ENCODE results near the gene GLT8D2. TPM values are rescaled to one million over a fixed set of nuclear protein-coding genes. Genes with fewer than 3 reads are reported as not detected.

GLT8D2 gene
- polyA plus RNA-seq, 10 donors, result 47.0 to 92.0 (median 69.5) TPM

GRCh38 chr12:103956509-103957027 lies 93.4 kb downstream of the GLT8D2 start:
- DNase-seq, result no peak

- no peak for DNase-seq
These were observed 94.0 kb downstream of the GLT8D2 start for GRCh38 chr12:103955811-103956508.

- no peak for DNase-seq
These were observed 97.5 kb downstream of the GLT8D2 start for GRCh38 chr12:103952497-103952896.

GRCh38 chr12:103948746-103949406 lies 101.1 kb downstream of the GLT8D2 start:
- no peak for DNase-seq

- DNase-seq, result no peak
These were observed 102.0 kb downstream of the GLT8D2 start for GRCh38 chr12:103947871-103948555.

GRCh38 chr12:103944964-103945363 lies 105.0 kb downstream of the GLT8D2 start:
- no peak for DNase-seq

Other genes starting within 250 kb of the GLT8D2 start
- 10 to 100 TPM in 4 of 10 donors, 1 to 10 TPM in 6; 3.9 to 14.4 (median 8.8) TPM for gene NT5DC3, start 209.0 kb downstream of the GLT8D2 start, polyA plus RNA-seq (ENCODE audit: insufficient read length in 10 of 10)
- gene HSP90B1, start 119.8 kb downstream of the GLT8D2 start, polyA plus RNA-seq (ENCODE audit: insufficient read length in 10 of 10), result 100 to 1,000 TPM; 343 to 533 (median 385) TPM
- gene TDG, start 84.3 kb downstream of the GLT8D2 start, polyA plus RNA-seq (ENCODE audit: insufficient read length in 10 of 10), result 10 to 100 TPM; 23.3 to 39.6 (median 32.0) TPM
- gene HCFC2, start 14.3 kb upstream of the GLT8D2 start, polyA plus RNA-seq (ENCODE audit: insufficient read length in 10 of 10), result 10 to 100 TPM; 23.9 to 36.6 (median 29.5) TPM
- 10 to 100 TPM; 32.2 to 48.2 (median 46.2) TPM for gene NFYB, start 88.0 kb upstream of the GLT8D2 start, polyA plus RNA-seq (ENCODE audit: insufficient read length in 10 of 10)
- 10 to 100 TPM; 31.4 to 46.6 (median 39.8) TPM for gene TXNRD1, start 165.6 kb upstream of the GLT8D2 start, polyA plus RNA-seq (ENCODE audit: insufficient read length in 10 of 10)

Measured in muscle of back (tissue), 11 donors.